ENCODE data around the gene CHRNA4.

DNA sequence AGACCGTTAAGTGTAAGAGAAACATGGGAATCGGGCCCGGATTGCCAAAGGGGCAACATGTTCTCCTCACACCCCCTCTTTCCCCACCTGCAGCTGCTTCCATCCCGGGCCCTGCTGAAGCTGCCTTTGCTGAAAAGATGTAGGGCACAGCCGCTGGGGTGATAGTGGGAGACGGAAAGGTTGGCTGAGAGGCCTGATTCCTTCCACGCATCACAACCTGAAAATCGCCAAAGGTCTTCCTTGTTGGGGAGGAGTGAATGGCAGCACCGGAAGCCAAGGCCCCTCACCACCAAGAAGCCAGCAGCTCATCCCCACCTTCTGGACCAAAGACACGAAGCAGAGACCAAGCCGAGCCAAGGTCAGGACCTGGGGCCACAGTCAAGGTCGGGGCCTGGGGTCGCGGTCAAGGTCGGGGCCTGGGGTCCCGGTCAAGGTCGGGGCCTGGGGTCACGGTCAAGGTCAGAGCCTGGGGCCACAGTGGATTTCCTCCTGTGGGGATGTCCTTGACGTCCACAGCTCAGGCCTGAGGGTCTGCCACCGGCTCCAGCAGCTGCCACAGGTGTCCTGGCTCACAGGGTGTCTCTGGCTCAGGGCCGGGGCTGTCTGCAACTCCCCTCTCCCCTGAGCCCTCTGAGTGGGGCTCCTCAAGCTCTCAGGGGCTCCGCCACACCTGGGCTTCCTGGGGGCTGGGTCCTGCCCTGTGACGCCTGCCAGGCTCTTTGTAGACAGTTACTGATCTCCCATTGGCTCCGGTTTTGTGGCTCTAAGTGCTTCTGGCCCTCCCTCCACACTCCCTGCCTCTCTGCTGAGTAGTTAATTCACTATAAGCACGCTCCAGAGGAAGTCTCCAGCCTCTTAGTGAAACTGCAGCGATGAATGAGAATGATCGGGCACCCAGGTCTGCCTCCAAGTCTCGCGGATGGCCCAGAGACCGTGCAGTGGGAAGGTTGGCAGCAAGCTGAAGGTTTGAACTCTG lies 5.5 kb upstream of the CHRNA4 start:
- TF ChIP-seq CTCF (IDR thresholded peaks at IDR 0.05) (no peak), POLR2AphosphoS5 (IDR thresholded peaks at IDR 0.05; ENCODE audit: low read depth, low read length) (no peak)
- TF ChIP-seq, protein P1, sequence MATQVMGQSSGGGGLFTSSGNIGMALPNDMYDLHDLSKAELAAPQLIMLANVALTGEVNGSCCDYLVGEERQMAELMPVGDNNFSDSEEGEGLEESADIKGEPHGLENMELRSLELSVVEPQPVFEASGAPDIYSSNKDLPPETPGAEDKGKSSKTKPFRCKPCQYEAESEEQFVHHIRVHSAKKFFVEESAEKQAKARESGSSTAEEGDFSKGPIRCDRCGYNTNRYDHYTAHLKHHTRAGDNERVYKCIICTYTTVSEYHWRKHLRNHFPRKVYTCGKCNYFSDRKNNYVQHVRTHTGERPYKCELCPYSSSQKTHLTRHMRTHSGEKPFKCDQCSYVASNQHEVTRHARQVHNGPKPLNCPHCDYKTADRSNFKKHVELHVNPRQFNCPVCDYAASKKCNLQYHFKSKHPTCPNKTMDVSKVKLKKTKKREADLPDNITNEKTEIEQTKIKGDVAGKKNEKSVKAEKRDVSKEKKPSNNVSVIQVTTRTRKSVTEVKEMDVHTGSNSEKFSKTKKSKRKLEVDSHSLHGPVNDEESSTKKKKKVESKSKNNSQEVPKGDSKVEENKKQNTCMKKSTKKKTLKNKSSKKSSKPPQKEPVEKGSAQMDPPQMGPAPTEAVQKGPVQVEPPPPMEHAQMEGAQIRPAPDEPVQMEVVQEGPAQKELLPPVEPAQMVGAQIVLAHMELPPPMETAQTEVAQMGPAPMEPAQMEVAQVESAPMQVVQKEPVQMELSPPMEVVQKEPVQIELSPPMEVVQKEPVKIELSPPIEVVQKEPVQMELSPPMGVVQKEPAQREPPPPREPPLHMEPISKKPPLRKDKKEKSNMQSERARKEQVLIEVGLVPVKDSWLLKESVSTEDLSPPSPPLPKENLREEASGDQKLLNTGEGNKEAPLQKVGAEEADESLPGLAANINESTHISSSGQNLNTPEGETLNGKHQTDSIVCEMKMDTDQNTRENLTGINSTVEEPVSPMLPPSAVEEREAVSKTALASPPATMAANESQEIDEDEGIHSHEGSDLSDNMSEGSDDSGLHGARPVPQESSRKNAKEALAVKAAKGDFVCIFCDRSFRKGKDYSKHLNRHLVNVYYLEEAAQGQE (IDR thresholded peaks at IDR 0.05; ENCODE audit: insufficient read depth in 1 of 2, low read depth in 2 of 2, low read length in 1 of 2) = no peak
